BJ (cell line): ENCODE data around the gene FAF2. TPM values are rescaled to one million over a fixed set of nuclear protein-coding genes. Genes with fewer than 3 reads are reported as not detected.
"Not testable (repeated sequence)": the region's sequence is repeated elsewhere in the genome, so short reads cannot be mapped to it uniquely, and the experiment has no call there.

ENCODE experiments used
- CTCF ChIA-PET: fragments of 350-600 bp; formaldehyde crosslinking; extraction: SDS; loops from one replicate; lab custom pipeline; 2021; ENCODE audit warnings: antibody characterized with exemption, inconsistent platforms; lab: Yijun Ruan, JAX
- POLR2A ChIA-PET: fragments of 300-600 bp; sonication (Branson Sonifier 250); formaldehyde crosslinking; extraction: SDS; loops from one replicate; lab custom pipeline; 2021; ENCODE audit warnings: antibody characterized with exemption; lab: Charles Lee
- DNase-seq: peaks from one replicate; pipeline ENCODE4 v3.0.0-alpha.2; 2011; ENCODE audit warnings: low read depth
- H3K27me3 ChIP-seq: 2 replicates; pipeline ENCODE4 v1.6.0; 2011; ENCODE audit warnings: low read length; ENCODE audit not compliant: control insufficient read depth, insufficient read depth
- H3K36me3 ChIP-seq: 2 replicates; pipeline ENCODE4 v1.5.1; 2011; ENCODE audit warnings: low read length; ENCODE audit not compliant: control insufficient read depth, insufficient read depth
- H3K4me3 ChIP-seq: 2 replicates; pipeline ENCODE4 v1.5.1; 2011; ENCODE audit warnings: low read depth, mild to moderate bottlenecking, control low read depth, low read length
- CTCF ChIP-seq: IDR thresholded peaks from 2 replicates; pipeline ENCODE4 v1.5.1; 2011; ENCODE audit warnings: low read depth, mild to moderate bottlenecking, control low read depth, inconsistent platforms, low read length, moderate library complexity; ENCODE audit not compliant: insufficient read depth
- polyA plus RNA-seq: library from polyadenylated mRNA; depleted of rRNA; stranded (reverse); fragments of >200 nt; gene quantifications from 2 replicates; pipeline ENCODE4 v1.2.3, GENCODE V29; 2011

The FAF2 gene
- polyA plus RNA-seq, 1 experiment: 36.9 TPM

GRCh38 chr5:176406436-176407052 is 41.6 kb upstream of the FAF2 start:
- H3K4me3 ChIP-seq: no peak overlapping the region
- ChIA-PET CTCF (interaction anchor here (0.7 to 1.3 kb wide), 3 partner anchors 9 to 240 kb away, joined by 3 read pairs; partner anchors contain the start of gene TSPAN17), POLR2A (no interaction called here)
- no peak for DNase-seq
- peaks cover 10% of the 10 kb centered on the region for H3K36me3 ChIP-seq
- TF ChIP-seq CTCF: no peak
- no peaks in the 10 kb centered on the region for H3K27me3 ChIP-seq

- CTCF ChIA-PET: interaction anchor here (0.6 to 1.3 kb wide), 3 partner anchors 37 to 239 kb away, joined by 3 read pairs; partner anchors contain the start of gene TSPAN17
- DNase-seq: no peak
- no peak for TF ChIP-seq CTCF
- H3K4me3 ChIP-seq: no peak overlapping the region
- POLR2A ChIA-PET: no interaction called here
- peaks cover 10% of the 10 kb centered on the region for H3K36me3 ChIP-seq
- H3K27me3 ChIP-seq: no peaks in the 10 kb centered on the region
These were observed 40.5 kb upstream of the FAF2 start for GRCh38 chr5:176407456-176408251.

- H3K27me3 ChIP-seq, POLR2A ChIA-PET, H3K4me3 ChIP-seq, DNase-seq, CTCF ChIA-PET: not testable (repeated sequence)
- peaks cover 10% of the 10 kb centered on the region for H3K36me3 ChIP-seq
These were observed 40.0 kb upstream of the FAF2 start for GRCh38 chr5:176408252-176408573.

GRCh38 chr5:176408590-176408989 is 39.6 kb upstream of the FAF2 start:
- ChIA-PET CTCF (no interaction called here), POLR2A (no interaction called here)

GRCh38 chr5:176409765-176410164 is 38.4 kb upstream of the FAF2 start:
- ChIA-PET POLR2A (no interaction called here), CTCF (no interaction called here)
- TF ChIP-seq CTCF: no peak
- DNase-seq: no peak
- no peaks in the 10 kb centered on the region for H3K27me3 ChIP-seq
- peaks cover 9% of the 10 kb centered on the region for H3K36me3 ChIP-seq
- H3K4me3 ChIP-seq: no peak overlapping the region

More at GRCh38 chr5:176408590-176408989, 39.6 kb upstream of the FAF2 start:
- Histone ChIP-seq H3K36me3 (peaks cover 10% of the 10 kb centered on the region), H3K27me3 (no peaks in the 10 kb centered on the region), H3K4me3 (no peak overlapping the region)
- no peak for TF ChIP-seq CTCF
- no peak for DNase-seq
